Gastroesophageal sphincter (tissue), 4 donors: ENCODE measurements around the gene TMPRSS5. TPM values are rescaled to one million over a fixed set of nuclear protein-coding genes. Genes with fewer than 3 reads are reported as not detected.

ENCODE experiments used
- ATAC-seq: fragments of 150-250 bp; one replicate; pipeline ENCODE4 v1.9.1; 2016; ENCODE audit warnings: mild to moderate bottlenecking, moderate library complexity
- H3K27ac ChIP-seq, 4 donors: fragments of 200-600 bp; sonication (generic) in 3 of 4; 1 replicate in 3 of 4; 2 replicates in 1 of 4; pipeline ENCODE4 v1.5.1; 2016 to 2019
- H3K27me3 ChIP-seq: fragments of 200-600 bp; sonication (generic); one replicate; pipeline ENCODE4 v1.5.1; 2019
- H3K36me3 ChIP-seq, 2 donors: fragments of 200-600 bp; sonication (generic); one replicate each; pipeline ENCODE4 v1.5.1; 2019; ENCODE audit warnings: control low read depth in 1 of 2
- H3K4me1 ChIP-seq, 3 donors: fragments of 200-600 bp; sonication (generic); 1 replicate in 2 of 3; 2 replicates in 1 of 3; pipeline ENCODE4 v1.5.1; 2016 to 2019; ENCODE audit warnings: control low read depth in 2 of 3
- H3K4me3 ChIP-seq, 2 donors: fragments of 200-600 bp; sonication (generic); one replicate each; pipeline ENCODE4 v1.5.1; 2019; ENCODE audit warnings: mild to moderate bottlenecking in 1 of 2, moderate library complexity in 1 of 2
- H3K9me3 ChIP-seq, 3 donors: fragments of 200-600 bp; sonication (generic); one replicate each; pipeline ENCODE4 v1.5.1; 2017 to 2019; ENCODE audit warnings: control low read depth in 2 of 3
- EP300 ChIP-seq: sonication (generic); formaldehyde crosslinking; IDR thresholded peaks from one replicate; pipeline ENCODE4 v1.6.1; 2017; ENCODE audit warnings: antibody characterized with exemption, mild to moderate bottlenecking
- POLR2A ChIP-seq, 2 donors: fragments of 450-650 bp; IDR thresholded peaks; one replicate each; pipeline ENCODE4 v1.6.1; 2017; ENCODE audit warnings: antibody characterized with exemption in 2 of 2, mild to moderate bottlenecking in 2 of 2, moderate library complexity in 1 of 2
- POLR2AphosphoS5 ChIP-seq: sonication (generic); formaldehyde crosslinking; IDR thresholded peaks from one replicate; pipeline ENCODE4 v1.6.1; 2017; ENCODE audit warnings: antibody characterized with exemption
- WGBS, 2 donors: methylation state at CpG; one replicate each; pipeline ENCODE4 v1.1.5; 2018; ENCODE audit warnings: low coverage in 1 of 2; 5-methylcytosine and 5-hydroxymethylcytosine counted together
- total RNA-seq, 4 donors: library from RNA; depleted of rRNA; stranded (reverse); fragments of >200 nt; gene quantifications; one replicate each; pipeline ENCODE4 v1.1.0, GENCODE V29; 2016
- TF ChIP-seq, protein P1 (sequence below), 4 experiments: fragments of 200-600 bp in 2 of 4; fragments of 450-650 bp in 2 of 4; sonication (generic) in 1 of 4; IDR thresholded peaks; one replicate each; pipeline ENCODE4 v1.5.1; 2017 to 2019; ENCODE audit warnings: antibody characterized with exemption in 4 of 4, mild to moderate bottlenecking in 2 of 4, moderate library complexity in 2 of 4

The TMPRSS5 gene
- total RNA-seq, 4 donors from 2014 or later, result 0.40 to 0.85 (median 0.47) TPM; not detected in 1

DNA sequence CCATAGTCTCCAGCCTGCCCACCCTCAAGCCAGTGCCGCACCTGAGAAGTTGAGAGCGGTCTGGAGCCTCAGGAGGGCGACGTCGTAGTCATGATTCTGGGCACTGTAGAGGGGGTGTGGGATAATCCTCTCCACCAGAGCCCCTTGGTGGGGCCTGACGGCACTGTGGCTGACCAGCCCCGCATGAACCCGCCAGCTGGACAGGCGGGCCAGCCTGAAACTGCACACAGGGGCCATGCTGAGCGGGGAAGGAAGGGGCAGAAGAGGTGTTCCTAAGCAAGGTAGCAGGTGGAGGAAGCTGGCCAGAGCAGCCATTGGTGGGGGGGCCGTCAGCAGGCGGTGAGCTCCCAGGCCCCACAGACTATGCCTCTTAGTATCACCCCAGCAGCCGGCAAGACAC is 13.1 kb downstream of the TMPRSS5 start:
- Histone ChIP-seq H3K4me1 (peaks cover 0 to 5% (median 0%) of the 10 kb centered on the region in 3 donors), H3K27ac (no peak overlapping the region), H3K27me3 (no peaks in the 10 kb centered on the region), H3K9me3 (no peaks in the 10 kb centered on the region), H3K36me3 (peaks cover 0 to 34% of the 10 kb centered on the region in 2 donors), H3K4me3 (no peak overlapping the region)
- no peak for ATAC-seq
- TF ChIP-seq EP300 (no peak), POLR2AphosphoS5 (no peak), POLR2A (IDR thresholded peaks at IDR 0.05) (no peak)
- TF ChIP-seq, protein P1, sequence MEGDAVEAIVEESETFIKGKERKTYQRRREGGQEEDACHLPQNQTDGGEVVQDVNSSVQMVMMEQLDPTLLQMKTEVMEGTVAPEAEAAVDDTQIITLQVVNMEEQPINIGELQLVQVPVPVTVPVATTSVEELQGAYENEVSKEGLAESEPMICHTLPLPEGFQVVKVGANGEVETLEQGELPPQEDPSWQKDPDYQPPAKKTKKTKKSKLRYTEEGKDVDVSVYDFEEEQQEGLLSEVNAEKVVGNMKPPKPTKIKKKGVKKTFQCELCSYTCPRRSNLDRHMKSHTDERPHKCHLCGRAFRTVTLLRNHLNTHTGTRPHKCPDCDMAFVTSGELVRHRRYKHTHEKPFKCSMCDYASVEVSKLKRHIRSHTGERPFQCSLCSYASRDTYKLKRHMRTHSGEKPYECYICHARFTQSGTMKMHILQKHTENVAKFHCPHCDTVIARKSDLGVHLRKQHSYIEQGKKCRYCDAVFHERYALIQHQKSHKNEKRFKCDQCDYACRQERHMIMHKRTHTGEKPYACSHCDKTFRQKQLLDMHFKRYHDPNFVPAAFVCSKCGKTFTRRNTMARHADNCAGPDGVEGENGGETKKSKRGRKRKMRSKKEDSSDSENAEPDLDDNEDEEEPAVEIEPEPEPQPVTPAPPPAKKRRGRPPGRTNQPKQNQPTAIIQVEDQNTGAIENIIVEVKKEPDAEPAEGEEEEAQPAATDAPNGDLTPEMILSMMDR (IDR thresholded peaks at IDR 0.05), result no peak
- WGBS, 2 donors, result 86% methylated on average over 3 of the region's 13 CpGs; no CpG with 5 or more reads in 1 of the 2 donors

DNA sequence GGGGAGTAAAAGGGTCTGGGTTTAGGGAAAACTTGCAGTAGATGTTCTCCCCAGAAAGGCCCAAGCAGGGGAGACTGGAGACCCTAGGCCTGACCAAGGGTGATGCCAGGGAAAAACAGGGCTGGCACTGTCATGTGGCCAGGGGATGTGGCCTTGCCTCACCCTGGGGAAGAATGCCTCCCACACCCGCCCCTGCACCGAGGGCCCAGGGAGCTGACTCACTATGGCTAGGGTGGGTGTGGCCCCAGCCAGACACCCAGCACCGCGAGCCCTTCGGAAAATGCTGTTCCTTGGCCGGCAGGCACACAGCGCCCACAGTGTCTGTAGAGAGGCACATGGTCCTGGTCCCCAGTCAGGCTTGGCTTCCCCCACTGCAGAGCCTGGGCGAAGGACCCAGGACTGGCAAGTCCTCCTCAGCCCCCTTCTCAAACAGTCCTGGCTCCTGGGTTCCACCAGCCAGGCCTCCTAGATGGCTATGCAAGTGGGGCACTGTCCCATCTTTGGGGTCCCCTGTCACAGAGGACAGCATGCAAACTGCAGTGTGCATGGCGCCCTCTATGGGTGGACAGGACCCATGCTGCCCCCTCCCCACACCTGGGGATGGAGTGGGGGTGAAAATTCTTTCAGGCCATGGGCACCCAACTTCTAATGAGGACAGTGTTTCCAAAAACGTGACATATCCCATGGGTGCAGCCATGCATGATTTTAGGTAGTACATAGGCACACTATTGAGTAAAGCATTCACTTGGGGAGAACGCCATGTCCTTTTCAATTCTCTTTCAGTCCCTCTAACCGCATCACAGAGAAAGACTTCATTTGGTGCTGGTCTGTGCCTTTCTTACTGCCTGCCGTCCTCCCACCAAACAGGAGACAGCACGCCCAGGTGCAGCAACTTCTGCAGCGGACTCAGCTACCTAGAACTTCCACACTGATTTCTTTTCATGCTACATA is 15.2 kb downstream of the TMPRSS5 start:
- Histone ChIP-seq H3K9me3 (no peaks in the 10 kb centered on the region), H3K27ac (no peak overlapping the region), H3K4me1 (peaks cover 0 to 5% (median 0%) of the 10 kb centered on the region in 3 donors), H3K4me3 (no peak overlapping the region), H3K27me3 (no peaks in the 10 kb centered on the region), H3K36me3 (peaks cover 0 to 20% of the 10 kb centered on the region in 2 donors)
- 97 to 98% methylated on average over 4 to 5 of the region's 15 CpGs for WGBS, 2 donors
- no peak for TF ChIP-seq EP300
- no peak for TF ChIP-seq POLR2A (IDR thresholded peaks at IDR 0.05)
- TF ChIP-seq, protein P1 (IDR thresholded peaks at IDR 0.05), result peak in 1 of 4 experiments; percentile 23
- TF ChIP-seq POLR2AphosphoS5, result no peak
- no peak for ATAC-seq

DNA sequence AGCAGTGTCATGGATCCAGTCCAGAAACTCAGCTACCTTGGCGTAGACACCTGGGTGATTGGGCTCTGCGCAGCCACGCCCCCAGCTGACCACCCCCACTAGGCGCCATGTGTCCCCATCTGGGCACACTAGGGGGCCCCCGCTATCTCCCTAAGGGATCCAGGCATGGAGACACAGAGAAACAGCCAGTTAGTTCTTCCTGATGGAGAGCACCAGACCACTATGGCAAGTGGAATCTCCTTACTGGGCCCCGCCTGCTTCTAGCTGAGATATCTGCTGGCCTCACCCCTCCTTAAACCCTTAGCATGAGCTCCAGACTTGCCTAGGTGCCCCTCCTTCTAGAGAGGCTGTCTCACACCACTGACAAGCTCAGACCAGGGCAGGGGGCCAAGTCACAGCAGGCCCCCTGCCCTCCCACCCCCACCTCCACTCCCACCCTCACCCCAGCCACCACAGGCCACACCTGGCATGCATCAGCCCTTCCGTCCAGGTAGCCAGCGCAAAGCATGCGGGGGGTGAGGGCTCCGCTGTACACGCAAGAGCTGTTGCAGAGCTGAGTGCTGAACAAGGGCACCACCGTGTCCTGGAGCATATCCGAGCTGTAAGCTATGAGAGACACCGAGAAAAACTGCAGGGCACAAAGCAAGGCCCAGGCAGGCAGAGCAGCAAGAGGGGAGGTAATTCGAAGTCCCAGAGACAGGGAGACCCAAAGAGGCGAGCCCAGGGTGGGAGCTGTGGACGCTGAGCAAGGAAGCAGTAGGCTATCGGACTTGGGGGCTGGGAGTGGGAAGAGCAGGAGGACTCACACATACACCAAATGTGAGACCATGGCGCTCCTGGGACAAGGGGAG is 16.1 kb downstream of the TMPRSS5 start:
- Histone ChIP-seq H3K36me3 (peaks cover 0 to 11% of the 10 kb centered on the region in 2 donors), H3K9me3 (no peaks in the 10 kb centered on the region), H3K27me3 (no peaks in the 10 kb centered on the region), H3K4me3 (no peak overlapping the region), H3K27ac (no peak overlapping the region), H3K4me1 (peaks cover 0 to 5% (median 0%) of the 10 kb centered on the region in 3 donors)
- WGBS, 2 donors, result 86 to 99% methylated on average over 1 to 6 of the region's 19 CpGs
- TF ChIP-seq POLR2A (IDR thresholded peaks at IDR 0.05) (no peak), EP300 (no peak), POLR2AphosphoS5 (no peak)
- TF ChIP-seq, protein P1 (IDR thresholded peaks at IDR 0.05), result no peak
- ATAC-seq, result no peak

DNA sequence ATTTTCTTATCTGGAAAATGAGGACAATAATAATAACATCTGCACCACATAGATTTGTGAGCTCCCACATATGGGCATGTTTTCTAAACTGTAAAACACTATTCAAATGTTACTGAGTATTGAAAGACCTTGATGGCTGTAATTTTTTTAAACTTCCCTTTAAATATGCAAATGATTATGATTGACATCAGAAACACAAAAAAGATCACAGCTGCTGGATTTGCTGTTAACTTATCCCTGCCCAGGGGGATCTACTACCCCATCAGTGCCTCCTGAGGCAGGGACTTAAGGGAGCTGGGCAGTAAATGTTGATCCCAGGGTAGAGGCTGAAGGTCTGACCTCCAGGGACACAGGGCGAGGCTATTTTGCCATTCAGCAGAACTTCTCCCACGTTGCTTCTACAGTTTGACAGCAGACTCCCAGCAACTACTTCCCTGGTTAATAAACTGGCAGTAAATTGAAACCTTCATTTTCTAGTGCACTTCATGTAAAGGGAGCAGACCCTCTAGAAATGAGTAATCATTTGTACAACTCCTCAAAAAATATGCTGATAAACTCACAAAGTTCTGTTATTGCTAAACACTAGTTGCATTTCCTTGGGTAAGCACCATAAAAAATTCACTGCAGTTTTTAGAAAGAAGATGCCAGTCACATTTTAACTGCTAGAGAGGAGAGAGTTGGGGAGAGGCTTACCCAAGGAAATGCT is 20.3 kb downstream of the TMPRSS5 start:
- Histone ChIP-seq H3K27me3 (no peaks in the 10 kb centered on the region), H3K4me1 (peaks cover 0 to 13% (median 0%) of the 10 kb centered on the region in 3 donors), H3K4me3 (no peak overlapping the region), H3K27ac (no peak overlapping the region), H3K9me3 (no peaks in the 10 kb centered on the region), H3K36me3 (no peaks in the 10 kb centered on the region)
- no peak for ATAC-seq
- 83 to 84% methylated on average over 1 to 2 of the region's 2 CpGs for WGBS, 2 donors
- TF ChIP-seq, protein P1 (IDR thresholded peaks at IDR 0.05), result no peak
- TF ChIP-seq EP300, result no peak
- TF ChIP-seq POLR2AphosphoS5, result no peak
- no peak for TF ChIP-seq POLR2A (IDR thresholded peaks at IDR 0.05)
